K562 (cell line): ENCODE results near the gene HSPB6. TPM values are rescaled to one million over a fixed set of nuclear protein-coding genes. Genes with fewer than 3 reads are reported as not detected.

Experiments used
- CC2D1A ChIP-seq: fragments of 450-650 bp; IDR thresholded peaks from 2 replicates; pipeline ENCODE4 v1.6.1; 2017; ENCODE audit warnings: mild to moderate bottlenecking
- FOXK1 ChIP-seq: sonication (generic); formaldehyde crosslinking; IDR thresholded peaks from 2 replicates; pipeline ENCODE4 v1.8.0; 2022; ENCODE audit warnings: missing genetic modification reagents, mild to moderate bottlenecking, borderline replicate concordance
- MAFG ChIP-seq: fragments of 450-650 bp; conservative IDR thresholded peaks from 2 replicates; pipeline ENCODE4 v1.6.1; 2016; ENCODE audit warnings: missing genetic modification characterization, missing compliant biosample characterization
- MEF2D ChIP-seq: conservative IDR thresholded peaks from 2 replicates; pipeline ENCODE4 v1.6.1; 2016; ENCODE audit warnings: low read depth, missing genetic modification characterization, missing compliant biosample characterization
- MYNN ChIP-seq, 2 experiments: sonication (generic); formaldehyde crosslinking in 1 of 2; IDR thresholded peaks; 2 replicates each; pipeline versions ENCODE4 v1.5.0 to v1.6.1; 2016 to 2020; ENCODE audit warnings: antibody characterized with exemption in 1 of 2, missing genetic modification reagents in 1 of 2
- RBM39 ChIP-seq: fragments of 200-400 bp; formaldehyde crosslinking; optimal IDR thresholded peaks from 2 replicates; pipeline ENCODE3; 2018; ENCODE audit warnings: low read depth, low read length
- SP1 ChIP-seq: sonication (generic); formaldehyde crosslinking; IDR thresholded peaks from 2 replicates; pipeline ENCODE4 v1.8.1; 2022; ENCODE audit warnings: mild to moderate bottlenecking, missing genetic modification reagents
- XRCC3 ChIP-seq: fragments of 450-650 bp; IDR thresholded peaks from 2 replicates; pipeline ENCODE4 v1.6.1; 2017; ENCODE audit warnings: mild to moderate bottlenecking, moderate library complexity
- ZBTB7A ChIP-seq: IDR thresholded peaks from 2 replicates; pipeline ENCODE4 v1.6.1; 2011; ENCODE audit warnings: low read depth, mild to moderate bottlenecking, low read length, moderate library complexity, borderline replicate concordance; ENCODE audit not compliant: control insufficient read depth
- ZC3H8 ChIP-seq: fragments of 450-650 bp; IDR thresholded peaks from 2 replicates; pipeline ENCODE4 v1.6.1; 2017
- ZNF232 ChIP-seq: sonication (generic); formaldehyde crosslinking; IDR thresholded peaks from 2 replicates; pipeline ENCODE4 v1.8.0; 2022; ENCODE audit warnings: mild to moderate bottlenecking, missing genetic modification reagents
- ZNF282 ChIP-seq: sonication (generic); formaldehyde crosslinking; IDR thresholded peaks from 2 replicates; pipeline ENCODE4 v1.8.1; 2023; ENCODE audit warnings: missing genetic modification reagents
- ZNF644 ChIP-seq: fragments of 200-800 bp; sonication (Bioruptor generic); IDR thresholded peaks from 2 replicates; pipeline ENCODE4 v1.6.1; 2016; ENCODE audit warnings: low read depth, missing genetic modification characterization, missing compliant biosample characterization
- polyA plus RNA-seq, 8 experiments: library from polyadenylated mRNA; depleted of rRNA in 4 of 8; stranded (reverse) in 5 of 8; unstranded in 3 of 8; fragments of >200 nt; fragmentation: Nextera tagmentation in 2 of 8; fragmentation: Illumina TruSeq in 1 of 8; extraction: Ambion mirVana in 2 of 8; extraction: Trizol in 1 of 8; gene quantifications; 2 replicates each; pipeline versions ENCODE4 v1.2.1 to v1.2.3, GENCODE V29; 2011 to 2014; ENCODE audit warnings: inconsistent platforms in 1 of 8, missing spikeins in 1 of 8
- total RNA-seq, 7 experiments: library from RNA; depleted of rRNA in 6 of 7; stranded (reverse); fragments of >200 nt in 6 of 7; fragmentation: Illumina TruSeq in 2 of 7; extraction: Trizol in 2 of 7; gene quantifications; 2 replicates each; pipeline versions ENCODE4 v1.2.1 to v1.2.3, GENCODE V29; 2011 to 2021; ENCODE audit warnings: low replicate concordance in 1 of 7
- TF ChIP-seq, protein P1 (sequence below), 2 experiments: fragments of 450-650 bp in 1 of 2; IDR thresholded peaks; 2 replicates each; pipeline ENCODE4 v1.6.1; 2011 to 2017; ENCODE audit warnings: low read depth in 2 of 2, antibody characterized with exemption in 1 of 2, borderline replicate concordance in 1 of 2, low read length in 1 of 2, mild to moderate bottlenecking in 1 of 2, mixed read lengths in 1 of 2; ENCODE audit not compliant: control insufficient read depth in 1 of 2
- TF ChIP-seq, protein P2 (sequence below): fragments of 450-650 bp; IDR thresholded peaks from 2 replicates; pipeline ENCODE4 v1.6.1; 2017; ENCODE audit warnings: antibody characterized with exemption, mild to moderate bottlenecking
- TF ChIP-seq, protein P3 (sequence below): sonication (generic); formaldehyde crosslinking; IDR thresholded peaks from 2 replicates; pipeline ENCODE4 v1.8.0; 2022; ENCODE audit warnings: mild to moderate bottlenecking, missing genetic modification reagents
- TF ChIP-seq, protein P4 (sequence below): fragments of 250-450 bp; sonication (Bioruptor Pico); IDR thresholded peaks from 2 replicates; pipeline ENCODE4 v1.5.0; 2021

The HSPB6 gene
- total and polyA plus RNA-seq, 9 of the 15 experiments (the other 6 are each of a cell fraction or from before 2014, with no cell fraction given) = 0.55 TPM; not detected in 8

DNA sequence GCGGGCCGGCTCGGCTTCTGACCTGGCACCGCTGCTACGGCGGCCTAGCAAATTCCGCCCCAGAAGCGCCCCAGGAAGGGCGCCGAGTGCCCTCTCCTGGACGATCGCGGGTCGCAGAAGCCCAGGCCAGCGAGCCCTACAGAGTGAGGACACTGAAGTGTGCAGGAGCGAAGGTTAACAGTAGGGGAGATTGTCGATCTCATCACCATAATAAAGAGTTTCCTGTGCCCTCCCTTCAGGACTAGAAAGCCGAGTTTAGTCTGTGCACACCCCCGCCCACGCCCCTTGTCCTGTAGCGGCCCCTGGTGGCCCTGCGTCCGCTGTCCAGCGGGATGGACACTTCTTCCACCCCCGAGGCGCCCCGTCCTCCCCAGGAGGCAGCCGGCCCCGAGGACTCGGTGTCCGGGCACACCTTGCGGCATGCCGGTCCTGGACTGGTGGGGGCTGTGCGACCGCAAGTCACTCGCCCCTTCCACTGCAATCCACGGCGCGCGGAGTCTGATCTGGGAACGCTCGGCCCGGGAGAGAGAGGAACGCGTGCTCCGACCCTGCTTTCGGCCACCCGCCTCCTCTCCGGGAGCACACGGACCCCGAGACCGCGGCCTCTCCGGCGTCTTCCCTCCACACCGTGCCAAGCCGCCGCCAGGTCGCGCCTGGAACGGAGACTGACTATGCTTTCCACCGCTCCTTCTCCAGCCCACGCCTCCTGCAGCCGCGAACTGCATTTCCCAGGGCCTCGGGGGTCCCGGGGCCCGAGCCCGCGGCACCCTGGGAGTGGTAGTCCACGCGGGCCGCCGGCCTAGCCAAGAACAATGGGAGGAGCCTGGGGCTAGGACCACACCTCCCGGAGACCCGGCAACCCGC, 39.8 kb downstream of the HSPB6 start (continued):
- TF ChIP-seq, protein P1, sequence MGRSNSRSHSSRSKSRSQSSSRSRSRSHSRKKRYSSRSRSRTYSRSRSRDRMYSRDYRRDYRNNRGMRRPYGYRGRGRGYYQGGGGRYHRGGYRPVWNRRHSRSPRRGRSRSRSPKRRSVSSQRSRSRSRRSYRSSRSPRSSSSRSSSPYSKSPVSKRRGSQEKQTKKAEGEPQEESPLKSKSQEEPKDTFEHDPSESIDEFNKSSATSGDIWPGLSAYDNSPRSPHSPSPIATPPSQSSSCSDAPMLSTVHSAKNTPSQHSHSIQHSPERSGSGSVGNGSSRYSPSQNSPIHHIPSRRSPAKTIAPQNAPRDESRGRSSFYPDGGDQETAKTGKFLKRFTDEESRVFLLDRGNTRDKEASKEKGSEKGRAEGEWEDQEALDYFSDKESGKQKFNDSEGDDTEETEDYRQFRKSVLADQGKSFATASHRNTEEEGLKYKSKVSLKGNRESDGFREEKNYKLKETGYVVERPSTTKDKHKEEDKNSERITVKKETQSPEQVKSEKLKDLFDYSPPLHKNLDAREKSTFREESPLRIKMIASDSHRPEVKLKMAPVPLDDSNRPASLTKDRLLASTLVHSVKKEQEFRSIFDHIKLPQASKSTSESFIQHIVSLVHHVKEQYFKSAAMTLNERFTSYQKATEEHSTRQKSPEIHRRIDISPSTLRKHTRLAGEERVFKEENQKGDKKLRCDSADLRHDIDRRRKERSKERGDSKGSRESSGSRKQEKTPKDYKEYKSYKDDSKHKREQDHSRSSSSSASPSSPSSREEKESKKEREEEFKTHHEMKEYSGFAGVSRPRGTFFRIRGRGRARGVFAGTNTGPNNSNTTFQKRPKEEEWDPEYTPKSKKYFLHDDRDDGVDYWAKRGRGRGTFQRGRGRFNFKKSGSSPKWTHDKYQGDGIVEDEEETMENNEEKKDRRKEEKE (IDR thresholded peaks at IDR 0.05; ENCODE audit: borderline replicate concordance in 1 of 2, control insufficient read depth in 1 of 2, low read depth in 2 of 2, low read length in 1 of 2) = 0 out of 4 replicates have a peak, but pooled peaks of 1 of the 2 experiments have one; percentile 42
- TF ChIP-seq RBM39 (no peak), CC2D1A (peak; percentile 91), ZBTB7A (peak; percentile 95; the same call in 1 of the 2 replicates), ZC3H8 (no peak), FOXK1 (CRISPR knock-in tag) (no peak), ZNF282 (no peak; the same call in 1 of the 2 replicates), SP1 (CRISPR knock-in tag) (peak; percentile 82), XRCC3 (no peak), ZNF232 (no peak), MEF2D (no peak), MYNN (IDR thresholded peaks at IDR 0.05) (0 out of 2 replicates have a peak, but pooled peaks have one; percentile 22), MYNN (CRISPR knock-in tag; IDR thresholded peaks at IDR 0.05) (no peak), ZNF644 (tag) (peak; percentile 93), MAFG (tag) (no peak)
- TF ChIP-seq, protein P2, sequence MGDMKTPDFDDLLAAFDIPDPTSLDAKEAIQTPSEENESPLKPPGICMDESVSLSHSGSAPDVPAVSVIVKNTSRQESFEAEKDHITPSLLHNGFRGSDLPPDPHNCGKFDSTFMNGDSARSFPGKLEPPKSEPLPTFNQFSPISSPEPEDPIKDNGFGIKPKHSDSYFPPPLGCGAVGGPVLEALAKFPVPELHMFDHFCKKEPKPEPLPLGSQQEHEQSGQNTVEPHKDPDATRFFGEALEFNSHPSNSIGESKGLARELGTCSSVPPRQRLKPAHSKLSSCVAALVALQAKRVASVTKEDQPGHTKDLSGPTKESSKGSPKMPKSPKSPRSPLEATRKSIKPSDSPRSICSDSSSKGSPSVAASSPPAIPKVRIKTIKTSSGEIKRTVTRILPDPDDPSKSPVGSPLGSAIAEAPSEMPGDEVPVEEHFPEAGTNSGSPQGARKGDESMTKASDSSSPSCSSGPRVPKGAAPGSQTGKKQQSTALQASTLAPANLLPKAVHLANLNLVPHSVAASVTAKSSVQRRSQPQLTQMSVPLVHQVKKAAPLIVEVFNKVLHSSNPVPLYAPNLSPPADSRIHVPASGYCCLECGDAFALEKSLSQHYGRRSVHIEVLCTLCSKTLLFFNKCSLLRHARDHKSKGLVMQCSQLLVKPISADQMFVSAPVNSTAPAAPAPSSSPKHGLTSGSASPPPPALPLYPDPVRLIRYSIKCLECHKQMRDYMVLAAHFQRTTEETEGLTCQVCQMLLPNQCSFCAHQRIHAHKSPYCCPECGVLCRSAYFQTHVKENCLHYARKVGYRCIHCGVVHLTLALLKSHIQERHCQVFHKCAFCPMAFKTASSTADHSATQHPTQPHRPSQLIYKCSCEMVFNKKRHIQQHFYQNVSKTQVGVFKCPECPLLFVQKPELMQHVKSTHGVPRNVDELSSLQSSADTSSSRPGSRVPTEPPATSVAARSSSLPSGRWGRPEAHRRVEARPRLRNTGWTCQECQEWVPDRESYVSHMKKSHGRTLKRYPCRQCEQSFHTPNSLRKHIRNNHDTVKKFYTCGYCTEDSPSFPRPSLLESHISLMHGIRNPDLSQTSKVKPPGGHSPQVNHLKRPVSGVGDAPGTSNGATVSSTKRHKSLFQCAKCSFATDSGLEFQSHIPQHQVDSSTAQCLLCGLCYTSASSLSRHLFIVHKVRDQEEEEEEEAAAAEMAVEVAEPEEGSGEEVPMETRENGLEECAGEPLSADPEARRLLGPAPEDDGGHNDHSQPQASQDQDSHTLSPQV = peak; percentile 18; the same call in 1 of the 2 replicates
- TF ChIP-seq, protein P3, sequence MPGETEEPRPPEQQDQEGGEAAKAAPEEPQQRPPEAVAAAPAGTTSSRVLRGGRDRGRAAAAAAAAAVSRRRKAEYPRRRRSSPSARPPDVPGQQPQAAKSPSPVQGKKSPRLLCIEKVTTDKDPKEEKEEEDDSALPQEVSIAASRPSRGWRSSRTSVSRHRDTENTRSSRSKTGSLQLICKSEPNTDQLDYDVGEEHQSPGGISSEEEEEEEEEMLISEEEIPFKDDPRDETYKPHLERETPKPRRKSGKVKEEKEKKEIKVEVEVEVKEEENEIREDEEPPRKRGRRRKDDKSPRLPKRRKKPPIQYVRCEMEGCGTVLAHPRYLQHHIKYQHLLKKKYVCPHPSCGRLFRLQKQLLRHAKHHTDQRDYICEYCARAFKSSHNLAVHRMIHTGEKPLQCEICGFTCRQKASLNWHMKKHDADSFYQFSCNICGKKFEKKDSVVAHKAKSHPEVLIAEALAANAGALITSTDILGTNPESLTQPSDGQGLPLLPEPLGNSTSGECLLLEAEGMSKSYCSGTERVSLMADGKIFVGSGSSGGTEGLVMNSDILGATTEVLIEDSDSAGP (CRISPR knock-in tag) = peak; percentile 23; the same call in 1 of the 2 replicates
- TF ChIP-seq, protein P4, sequence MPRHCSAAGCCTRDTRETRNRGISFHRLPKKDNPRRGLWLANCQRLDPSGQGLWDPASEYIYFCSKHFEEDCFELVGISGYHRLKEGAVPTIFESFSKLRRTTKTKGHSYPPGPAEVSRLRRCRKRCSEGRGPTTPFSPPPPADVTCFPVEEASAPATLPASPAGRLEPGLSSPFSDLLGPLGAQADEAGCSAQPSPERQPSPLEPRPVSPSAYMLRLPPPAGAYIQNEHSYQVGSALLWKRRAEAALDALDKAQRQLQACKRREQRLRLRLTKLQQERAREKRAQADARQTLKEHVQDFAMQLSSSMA (CRISPR knock-in tag) = no peak
